GM13977 (cell line): ENCODE measurements around the gene PLA2G5.

Source experiments
- DNase-seq: peaks from one replicate; pipeline ENCODE4 v3.0.0; 2012; ENCODE audit warnings: low spot score
- CTCF ChIP-seq: IDR thresholded peaks from 2 replicates; pipeline ENCODE4 v1.5.1; 2012; ENCODE audit warnings: mild to moderate bottlenecking, control low read depth; ENCODE audit not compliant: insufficient read depth; ENCODE audit errors: extremely low read depth, missing control alignments
- in situ Hi-C: fragments of 300-500 bp; cut with MboI; formaldehyde crosslinking; loops from one replicate; pipeline ENCODE4 v1.12.0; 2022; ENCODE audit warnings: low sequenced_read_pairs, low pct_unique_long_range_greater_than_20kb, mixed read lengths, inconsistent platforms; ENCODE audit not compliant: unreplicated experiment

PLA2G5 gene

DNA sequence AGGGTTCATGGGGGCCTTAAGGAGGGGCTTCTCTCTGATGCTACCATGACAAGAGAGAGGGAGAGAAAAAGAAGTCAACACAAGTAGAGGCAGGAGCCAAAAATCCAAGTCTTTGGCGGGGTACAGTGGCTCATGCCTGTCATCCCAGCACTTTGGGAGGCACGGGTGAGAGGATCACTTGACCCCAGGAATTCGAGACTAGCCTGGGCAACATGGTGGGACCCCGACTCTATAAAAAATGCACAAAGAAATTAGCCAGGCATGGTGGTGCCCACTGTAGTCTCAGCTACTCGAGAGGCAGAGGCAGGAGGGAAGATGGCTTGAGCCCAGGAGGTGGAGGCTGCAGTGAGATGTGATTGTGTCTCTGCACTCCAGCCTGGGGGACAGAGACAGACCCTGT, 8.7 kb downstream of the PLA2G5 start:
- TF ChIP-seq CTCF: no peak
- no peak for DNase-seq
- in situ Hi-C loops: no loop called here

- no peak for TF ChIP-seq CTCF
- in situ Hi-C loops: no loop called here
Observed at GRCh38 chr1:20079661-20080305, 9.8 kb downstream of the PLA2G5 start.

GRCh38 chr1:20080441-20081352, 10.7 kb downstream of the PLA2G5 start:
- peak; percentile 36 for DNase-seq
- in situ Hi-C loops: no loop called here
- no peak for TF ChIP-seq CTCF

More at GRCh38 chr1:20079661-20080305, 9.8 kb downstream of the PLA2G5 start:
- DNase-seq: no peak

GRCh38 chr1:20081353-20081810, 11.4 kb downstream of the PLA2G5 start:
- no peak for DNase-seq
- in situ Hi-C loops: no loop called here
- no peak for TF ChIP-seq CTCF

GRCh38 chr1:20082772-20083171, 12.8 kb downstream of the PLA2G5 start:
- in situ Hi-C loops: no loop called here
- DNase-seq: no peak
- no peak for TF ChIP-seq CTCF

DNA sequence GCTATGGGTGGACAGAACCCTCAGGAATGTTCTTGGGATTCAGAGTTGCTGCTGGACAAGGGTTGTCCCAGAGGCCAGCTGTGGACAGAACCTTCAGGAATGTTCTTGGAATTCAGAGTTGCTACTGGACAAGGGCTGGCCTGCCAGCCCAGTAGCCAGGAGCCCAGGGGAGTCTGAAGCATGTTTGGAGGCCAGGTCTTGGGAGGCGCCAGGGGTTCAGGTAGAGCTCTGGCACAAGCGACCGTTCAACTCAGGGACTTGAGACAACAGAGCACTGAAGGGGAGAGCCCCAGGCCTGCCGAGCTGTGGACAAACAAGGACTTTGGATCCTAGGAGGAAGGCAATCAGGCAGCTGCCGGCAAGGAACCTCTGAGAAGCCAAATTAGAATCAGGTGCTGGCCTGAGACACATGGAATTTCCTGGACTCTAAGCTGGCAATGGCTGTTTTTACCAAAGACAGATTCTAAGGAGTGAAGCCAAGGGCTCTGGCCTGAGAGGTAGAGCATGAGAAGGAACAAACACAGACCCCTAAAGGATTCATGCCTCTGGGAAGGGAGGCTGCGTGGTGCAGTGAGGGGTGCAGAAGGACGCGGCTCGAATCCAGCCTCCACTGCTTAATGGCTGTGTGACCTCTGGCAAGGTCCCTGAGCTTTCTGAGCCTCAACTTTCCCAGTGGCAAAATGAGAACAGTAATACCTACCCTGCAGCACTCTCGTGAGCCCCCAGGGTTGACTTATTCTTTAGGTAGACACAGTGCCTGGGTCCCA, 13.4 kb downstream of the PLA2G5 start:
- in situ Hi-C loops: no loop called here
- no peak for TF ChIP-seq CTCF
- DNase-seq: no peak
